Nephron (organoid): Measurements from ENCODE around the gene JARID2.
A peak's percentile ranks its signal among the peaks of the same experiment; 100 is the strongest.

Source experiments
- H3K27ac Mint-ChIP-seq, 3 experiments: 2 replicates each; pipeline ENCODE4 v1.8.0; 2020; ENCODE audit warnings: mixed read lengths in 3 of 3, mild to moderate bottlenecking in 2 of 3, moderate library complexity in 1 of 3
- H3K27me3 Mint-ChIP-seq: 2 replicates; pipeline ENCODE4 v1.8.0; 2021; ENCODE audit warnings: low read depth, mild to moderate bottlenecking, moderate library complexity, mixed read lengths
- H3K36me3 Mint-ChIP-seq: 2 replicates; pipeline ENCODE4 v1.8.0; 2020; ENCODE audit warnings: low read depth, mixed read lengths
- H3K4me1 Mint-ChIP-seq: 2 replicates; pipeline ENCODE4 v1.8.0; 2020; ENCODE audit warnings: mixed read lengths
- H3K4me3 Mint-ChIP-seq, 3 experiments: 2 replicates each; pipeline ENCODE4 v1.8.0; 2020; ENCODE audit warnings: mild to moderate bottlenecking in 3 of 3, mixed read lengths in 3 of 3, moderate library complexity in 2 of 3
- H3K9me3 Mint-ChIP-seq: 2 replicates; pipeline ENCODE4 v1.8.0; 2020; ENCODE audit warnings: mixed read lengths
- CTCF ChIP-seq, 3 experiments: fragments of 200-600 bp; sonication (generic); IDR thresholded peaks; one replicate each; pipeline ENCODE4 v1.5.0; 2021; ENCODE audit warnings: antibody characterized with exemption in 3 of 3; ENCODE audit not compliant: unreplicated experiment in 3 of 3

JARID2 gene

GRCh38 chr6:15437090-15437635, 191.3 kb downstream of the JARID2 start:
- no peak for TF ChIP-seq CTCF (IDR thresholded peaks at IDR 0.05; ENCODE audit: unreplicated experiment in 3 of 3)
- Mint-ChIP-seq H3K4me3 (no peak overlapping the region), H3K36me3 (peaks cover 16% of the 10 kb centered on the region), H3K27ac (peak overlapping the region in 1 of 3 experiments; percentile 36), H3K9me3 (peaks cover 8% of the 10 kb centered on the region), H3K27me3 (no peaks in the 10 kb centered on the region), H3K4me1 (peaks cover 79% of the 10 kb centered on the region)

- H3K27me3 Mint-ChIP-seq, result no peaks in the 10 kb centered on the region
- no peak for TF ChIP-seq CTCF (IDR thresholded peaks at IDR 0.05; ENCODE audit: unreplicated experiment in 3 of 3)
- peaks cover 77% of the 10 kb centered on the region for H3K4me1 Mint-ChIP-seq
- no peak overlapping the region for H3K4me3 Mint-ChIP-seq
- H3K36me3 Mint-ChIP-seq, result peaks cover 9% of the 10 kb centered on the region
- H3K27ac Mint-ChIP-seq, result peak overlapping the region in 2 of 3 experiments; percentile 0 to 9
- peaks cover 3% of the 10 kb centered on the region for H3K9me3 Mint-ChIP-seq
Measured at GRCh38 chr6:15439410-15440025, 193.6 kb downstream of the JARID2 start.

- Mint-ChIP-seq H3K4me1 (peaks cover 78% of the 10 kb centered on the region), H3K36me3 (peaks cover 6% of the 10 kb centered on the region), H3K9me3 (no peaks in the 10 kb centered on the region), H3K27me3 (no peaks in the 10 kb centered on the region), H3K4me3 (no peak overlapping the region), H3K27ac (peak overlapping the region in 1 of 3 experiments; percentile 0)
- no peak for TF ChIP-seq CTCF (IDR thresholded peaks at IDR 0.05; ENCODE audit: unreplicated experiment in 3 of 3)
Measured at GRCh38 chr6:15440040-15440439, 194.2 kb downstream of the JARID2 start.

GRCh38 chr6:15441215-15441868, 195.5 kb downstream of the JARID2 start:
- H3K9me3 Mint-ChIP-seq, result no peaks in the 10 kb centered on the region
- no peak overlapping the region for H3K4me3 Mint-ChIP-seq
- no peaks in the 10 kb centered on the region for H3K27me3 Mint-ChIP-seq
- H3K27ac Mint-ChIP-seq, result peak overlapping the region in 1 of 3 experiments; percentile 34
- H3K4me1 Mint-ChIP-seq, result peaks cover 85% of the 10 kb centered on the region
- TF ChIP-seq CTCF (IDR thresholded peaks at IDR 0.05; ENCODE audit: unreplicated experiment in 3 of 3), result peak; percentile 71 to 78 (median 76)
- peaks cover 4% of the 10 kb centered on the region for H3K36me3 Mint-ChIP-seq

GRCh38 chr6:15441981-15442380, 196.1 kb downstream of the JARID2 start:
- Mint-ChIP-seq H3K27ac (no peak overlapping the region), H3K27me3 (no peaks in the 10 kb centered on the region), H3K36me3 (no peaks in the 10 kb centered on the region), H3K4me1 (peaks cover 80% of the 10 kb centered on the region), H3K9me3 (no peaks in the 10 kb centered on the region), H3K4me3 (no peak overlapping the region)
- no peak for TF ChIP-seq CTCF (IDR thresholded peaks at IDR 0.05; ENCODE audit: unreplicated experiment in 3 of 3)
